A549 (cell line): Measurements from ENCODE around the gene KRTAP1-4. TPM values are rescaled to one million over a fixed set of nuclear protein-coding genes. Genes with fewer than 3 reads are reported as not detected.
A peak's percentile ranks its signal among the peaks of the same experiment; 100 is the strongest.
"Not testable (repeated sequence)": the region's sequence is repeated elsewhere in the genome, so short reads cannot be mapped to it uniquely, and the experiment has no call there.

ENCODE experiments used
- ATAC-seq, 2 experiments: fragments of 200-7000 bp in 1 of 2; fragments of >200 bp in 1 of 2; cut with Nextera tagmentation in 1 of 2; cut with Tn5 transposase in 1 of 2; 3 replicates each; pipeline versions ENCODE4 v1.8.0 to v1.9.1; 2018 to 2020; ENCODE audit warnings: mild to moderate bottlenecking in 1 of 2, moderate library complexity in 1 of 2
- CTCF ChIA-PET: fragments of 300-600 bp; sonication (Branson Sonifier 250); formaldehyde crosslinking; extraction: SDS; loops from one replicate; lab custom pipeline; 2021; ENCODE audit warnings: antibody characterized with exemption, inconsistent platforms; lab: Yijun Ruan, JAX
- POLR2A ChIA-PET: fragments of 350-600 bp; formaldehyde crosslinking; extraction: SDS; loops from one replicate; lab custom pipeline; 2021; ENCODE audit warnings: antibody characterized with exemption, inconsistent platforms; lab: Yijun Ruan, JAX
- DNase-seq, 2 experiments: peaks; one replicate each; pipeline versions ENCODE4 v3.0.0 to v3.0.0-alpha.2; 2011 to 2016; ENCODE audit warnings: low read depth in 1 of 2, low spot score in 1 of 2
- FAIRE-seq: peaks from 2 replicates; lab custom pipeline; 2011; peaks lifted over from hg19 to GRCh38; lab: Jason Lieb, UNC
- H3K27ac ChIP-seq, 2 experiments: fragments of >200 bp; sonication (Bioruptor Twin); formaldehyde crosslinking; 3 replicates each; pipeline ENCODE4 v1.5.1; 2016 to 2017
- H3K4me1 ChIP-seq: fragments of >200 bp; sonication (Bioruptor Twin); formaldehyde crosslinking; 3 replicates; pipeline ENCODE4 v1.6.1; 2016
- H3K4me2 ChIP-seq: fragments of >200 bp; sonication (Bioruptor Twin); formaldehyde crosslinking; 3 replicates; pipeline ENCODE4 v1.6.1; 2016
- H3K4me3 ChIP-seq: fragments of >200 bp; sonication (Bioruptor Twin); formaldehyde crosslinking; 3 replicates; pipeline ENCODE4 v1.5.1; 2016
- H3K9me3 ChIP-seq: fragments of >200 bp; sonication (Bioruptor Twin); formaldehyde crosslinking; 3 replicates; pipeline ENCODE4 v1.6.1; 2016
- ESRRA ChIP-seq: fragments of 150-350 bp; IDR thresholded peaks from 2 replicates; pipeline ENCODE4 v1.6.1; 2014; ENCODE audit warnings: mild to moderate bottlenecking, low read length, borderline replicate concordance
- FOSL2 ChIP-seq, 2 experiments: fragments of 450-650 bp in 1 of 2; fragments of >200 bp in 1 of 2; sonication (Bioruptor Twin) in 1 of 2; formaldehyde crosslinking; IDR thresholded peaks; 2 replicates each; pipeline versions ENCODE4 v1.5.0 to v1.6.1; 2016 to 2020; ENCODE audit warnings: mild to moderate bottlenecking in 1 of 2, moderate library complexity in 1 of 2
- FOXS1 ChIP-seq: fragments of 250-450 bp; sonication (Bioruptor Pico); IDR thresholded peaks from 2 replicates; pipeline ENCODE4 v1.5.0; 2020; ENCODE audit warnings: mild to moderate bottlenecking, moderate library complexity
- GATA3 ChIP-seq: IDR thresholded peaks from 2 replicates; pipeline ENCODE4 v1.6.1; 2012; ENCODE audit warnings: borderline replicate concordance
- HDAC2 ChIP-seq: fragments of 200-600 bp; sonication (generic); IDR thresholded peaks from 2 replicates; pipeline ENCODE4 v1.6.1; 2016
- HEYL ChIP-seq: fragments of 250-450 bp; sonication (Bioruptor Pico); IDR thresholded peaks from 2 replicates; pipeline ENCODE4 v1.8.0; 2021; ENCODE audit warnings: mild to moderate bottlenecking, moderate library complexity
- HOXA7 ChIP-seq: fragments of 250-450 bp; sonication (Bioruptor Pico); IDR thresholded peaks from 2 replicates; pipeline ENCODE4 v1.5.0; 2020; ENCODE audit warnings: mild to moderate bottlenecking, moderate library complexity
- JUNB ChIP-seq: fragments of >200 bp; sonication (Bioruptor Twin); formaldehyde crosslinking; IDR thresholded peaks from 2 replicates; pipeline ENCODE4 v1.6.1; 2016
- KDM1A ChIP-seq: fragments of 200-600 bp; sonication (generic); IDR thresholded peaks from 2 replicates; pipeline ENCODE4 v1.6.1; 2016; ENCODE audit warnings: low read depth, mild to moderate bottlenecking
- KDM5A ChIP-seq: fragments of 200-600 bp; sonication (generic); IDR thresholded peaks from 2 replicates; pipeline ENCODE4 v1.6.1; 2016; ENCODE audit warnings: antibody characterized with exemption, mild to moderate bottlenecking
- MAFK ChIP-seq: fragments of 450-650 bp; IDR thresholded peaks from 2 replicates; pipeline ENCODE4 v1.6.1; 2014; ENCODE audit not compliant: partially characterized antibody
- MYC ChIP-seq: IDR thresholded peaks from 2 replicates; pipeline ENCODE4 v1.6.1; 2012; ENCODE audit warnings: mild to moderate bottlenecking, inconsistent platforms, low read length, improper control_type of control experiment, borderline replicate concordance
- RAD21 ChIP-seq, 2 experiments: fragments of >200 bp in 1 of 2; sonication (Bioruptor Twin) in 1 of 2; formaldehyde crosslinking in 1 of 2; IDR thresholded peaks in 1 of 2; conservative IDR thresholded peaks in 1 of 2; 2 replicates in 1 of 2; 3 replicates in 1 of 2; pipeline ENCODE4 v1.6.1; 2012 to 2018; ENCODE audit warnings: inconsistent platforms in 1 of 2
- RNF2 ChIP-seq: fragments of 200-600 bp; sonication (generic); IDR thresholded peaks from 2 replicates; pipeline ENCODE4 v1.6.1; 2016; ENCODE audit warnings: low read depth, mild to moderate bottlenecking, antibody characterized with exemption, moderate library complexity, borderline replicate concordance
- SMC3 ChIP-seq: fragments of >200 bp; sonication (Bioruptor Twin); formaldehyde crosslinking; IDR thresholded peaks from 3 replicates; pipeline ENCODE4 v1.6.1; 2018; ENCODE audit warnings: inconsistent platforms
- SREBF2 ChIP-seq: fragments of 450-650 bp; IDR thresholded peaks from 2 replicates; pipeline ENCODE4 v1.6.1; 2014; ENCODE audit warnings: mild to moderate bottlenecking, moderate library complexity
- WGBS: methylation state at CpG from one replicate; pipeline ENCODE4 v1.1.6; 2017; ENCODE audit errors: missing lambda C conversion rate; 5-methylcytosine and 5-hydroxymethylcytosine counted together
- polyA plus RNA-seq, 4 experiments: library from polyadenylated mRNA; depleted of rRNA in 3 of 4; stranded (reverse); fragments of >200 nt; fragmentation: RNase III in 1 of 4; extraction: RNeasy Plus Mini Kit Qiagen cat#74134 plus additional on column Dnase treatment in 1 of 4; gene quantifications; 2 replicates in 3 of 4; 3 replicates in 1 of 4; pipeline ENCODE4 v1.2.3, GENCODE V29; 2011 to 2017
- TF ChIP-seq, protein P1 (sequence below): IDR thresholded peaks from 2 replicates; pipeline ENCODE4 v1.6.1; 2012
- TF ChIP-seq, protein P2 (sequence below): fragments of 450-650 bp; IDR thresholded peaks from 2 replicates; pipeline ENCODE4 v1.6.1; 2014; ENCODE audit warnings: antibody characterized with exemption
- TF ChIP-seq, protein P3 (sequence below): fragments of 250-450 bp; sonication (Bioruptor Pico); IDR thresholded peaks from 2 replicates; pipeline ENCODE4 v1.5.0; 2021; ENCODE audit warnings: mild to moderate bottlenecking, moderate library complexity, borderline replicate concordance
- TF ChIP-seq, protein P4 (sequence below): fragments of 200-600 bp; sonication (generic); IDR thresholded peaks from 2 replicates; pipeline ENCODE4 v1.6.1; 2016; ENCODE audit warnings: antibody characterized with exemption, mild to moderate bottlenecking, moderate library complexity

KRTAP1-4 gene
- polyA plus RNA-seq, 2 of the 4 experiments (the other 2 are of a cell fraction) = not detected

DNA sequence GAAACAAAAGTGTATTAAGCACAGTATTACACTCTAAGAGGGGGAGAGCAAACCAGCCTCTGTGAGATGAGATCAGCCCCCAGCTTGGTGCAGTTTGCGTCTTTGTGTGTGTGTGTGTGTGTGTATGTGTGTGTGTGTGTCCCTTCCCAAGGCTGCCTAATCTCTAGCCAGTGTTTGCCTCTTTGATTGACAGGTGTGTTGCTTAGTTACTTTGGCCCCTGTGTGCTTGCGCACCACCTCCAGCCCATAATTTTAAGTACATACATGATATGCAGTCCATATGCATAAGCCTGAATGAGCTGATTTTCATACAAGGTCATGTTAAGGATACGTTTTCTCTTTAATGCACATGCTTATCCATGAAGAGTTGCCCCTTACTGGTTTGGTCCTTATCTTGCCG is 28.2 kb downstream of the KRTAP1-4 start:
- no peak for TF ChIP-seq JUNB
- no peak for TF ChIP-seq RNF2
- TF ChIP-seq, protein P1, sequence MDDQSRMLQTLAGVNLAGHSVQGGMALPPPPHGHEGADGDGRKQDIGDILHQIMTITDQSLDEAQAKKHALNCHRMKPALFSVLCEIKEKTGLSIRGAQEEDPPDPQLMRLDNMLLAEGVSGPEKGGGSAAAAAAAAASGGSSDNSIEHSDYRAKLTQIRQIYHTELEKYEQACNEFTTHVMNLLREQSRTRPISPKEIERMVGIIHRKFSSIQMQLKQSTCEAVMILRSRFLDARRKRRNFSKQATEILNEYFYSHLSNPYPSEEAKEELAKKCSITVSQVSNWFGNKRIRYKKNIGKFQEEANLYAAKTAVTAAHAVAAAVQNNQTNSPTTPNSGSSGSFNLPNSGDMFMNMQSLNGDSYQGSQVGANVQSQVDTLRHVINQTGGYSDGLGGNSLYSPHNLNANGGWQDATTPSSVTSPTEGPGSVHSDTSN = no peak
- Histone ChIP-seq H3K4me2 (no peak overlapping the region), H3K9me3 (no peaks in the 10 kb centered on the region), H3K4me3 (no peak overlapping the region), H3K27ac (no peak overlapping the region), H3K4me1 (peaks cover 10% of the 10 kb centered on the region)
- FAIRE-seq = no peak
- no peak for DNase-seq
- ChIA-PET POLR2A (no interaction called here), CTCF (interaction anchor here (0.7 to 1.0 kb wide), 2 partner anchors 17 to 547 kb away, joined by 3 read pairs; no protein-coding TSS in a partner anchor)
- no peak for ATAC-seq
- WGBS = 84% methylated on average over 4 of the region's 4 CpGs

DNA sequence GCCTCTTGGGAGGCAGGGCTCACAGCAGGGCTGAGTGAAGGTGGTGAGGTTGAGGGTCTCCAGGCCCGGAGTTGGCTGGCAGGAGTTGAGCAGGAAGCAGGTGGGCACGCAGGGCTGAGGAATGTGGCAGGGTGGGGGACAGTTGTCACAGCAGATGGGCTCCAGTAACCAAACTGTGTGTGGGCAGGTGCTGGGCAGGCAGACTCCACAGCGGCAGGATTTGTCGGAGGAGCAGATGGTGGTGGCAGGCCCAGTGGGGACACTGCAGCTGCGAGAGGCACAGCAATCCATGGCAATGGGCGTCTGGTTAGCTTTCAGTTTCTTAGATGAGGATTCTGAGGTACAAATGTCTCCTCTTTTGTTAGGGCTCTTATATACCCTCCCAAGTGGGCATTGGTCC is 30.4 kb downstream of the KRTAP1-4 start, which contains the start of gene KRTAP3-2:
KRTAP3-2 (minus strand) TSS at position 344 of the 400 bp plus-strand sequence; CDS start at position 291, 53 bp downstream.
- WGBS = 80% methylated on average over 6 of the region's 6 CpGs
- FAIRE-seq, POLR2A ChIA-PET, ATAC-seq, H3K4me2 ChIP-seq, H3K4me3 ChIP-seq, DNase-seq, H3K27ac ChIP-seq, CTCF ChIA-PET, H3K9me3 ChIP-seq: not testable (repeated sequence)
- H3K4me1 ChIP-seq = peaks cover 10% of the 10 kb centered on the region

DNA sequence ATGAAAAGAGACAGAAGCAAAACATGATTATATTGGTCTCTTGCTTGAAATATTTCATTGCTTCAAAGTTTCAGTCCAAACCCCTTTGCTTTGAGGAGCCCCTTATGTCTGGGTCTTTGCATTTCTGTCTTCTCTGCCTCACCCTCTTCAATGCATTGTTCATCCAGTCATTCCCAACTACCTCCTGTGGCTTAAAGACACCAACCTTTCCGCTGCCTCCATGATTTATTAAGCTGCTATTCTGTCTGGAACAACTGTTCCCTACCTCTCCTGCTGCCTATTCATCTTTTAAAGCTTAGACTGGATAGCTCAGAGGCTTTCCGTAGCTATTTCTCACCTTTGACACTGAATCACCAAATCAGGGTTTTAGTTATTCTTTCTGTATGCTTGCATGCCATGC is 32.6 kb downstream of the KRTAP1-4 start:
- WGBS = 63% methylated on average over 2 of the region's 2 CpGs
- POLR2A ChIA-PET = no interaction called here
- Histone ChIP-seq H3K27ac (no peak overlapping the region), H3K4me2 (no peak overlapping the region), H3K9me3 (no peaks in the 10 kb centered on the region), H3K4me3 (no peak overlapping the region), H3K4me1 (peaks cover under 1% of the 10 kb centered on the region; the same call in 1 of the 3 replicates)
- CTCF ChIA-PET = no interaction called here
- FAIRE-seq = peak; percentile 54
- ATAC-seq = no peak
- no peak for DNase-seq
- no peak for TF ChIP-seq MYC
- TF ChIP-seq ESRRA = no peak
- no peak for TF ChIP-seq FOXS1 (CRISPR knock-in tag)
- TF ChIP-seq KDM5A = no peak
- TF ChIP-seq, protein P1 = no peak
- TF ChIP-seq, protein P2, sequence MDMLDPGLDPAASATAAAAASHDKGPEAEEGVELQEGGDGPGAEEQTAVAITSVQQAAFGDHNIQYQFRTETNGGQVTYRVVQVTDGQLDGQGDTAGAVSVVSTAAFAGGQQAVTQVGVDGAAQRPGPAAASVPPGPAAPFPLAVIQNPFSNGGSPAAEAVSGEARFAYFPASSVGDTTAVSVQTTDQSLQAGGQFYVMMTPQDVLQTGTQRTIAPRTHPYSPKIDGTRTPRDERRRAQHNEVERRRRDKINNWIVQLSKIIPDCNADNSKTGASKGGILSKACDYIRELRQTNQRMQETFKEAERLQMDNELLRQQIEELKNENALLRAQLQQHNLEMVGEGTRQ = no peak
- TF ChIP-seq GATA3 = no peak

DNA sequence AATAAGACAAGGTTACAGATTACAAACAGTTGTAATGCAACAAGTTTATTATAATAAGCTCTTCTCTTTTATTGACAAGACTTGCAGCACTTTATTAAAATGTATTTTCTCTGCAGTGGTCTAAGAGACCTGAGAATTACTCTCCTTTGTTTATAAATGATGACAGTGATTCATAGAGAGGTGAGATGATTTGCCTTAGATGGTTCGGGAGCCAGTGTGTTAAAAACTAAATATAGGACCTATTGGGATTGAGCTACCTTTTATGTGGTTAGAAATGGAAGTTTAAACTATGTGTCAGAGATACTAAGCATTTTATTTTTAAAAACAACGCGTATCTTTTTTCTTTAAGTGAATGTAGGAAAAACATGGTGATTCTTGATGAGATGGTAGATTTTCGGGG is 33.2 kb downstream of the KRTAP1-4 start:
- Histone ChIP-seq H3K4me2 (no peak overlapping the region), H3K4me3 (no peak overlapping the region), H3K4me1 (no peaks in the 10 kb centered on the region), H3K9me3 (no peaks in the 10 kb centered on the region), H3K27ac (no peak overlapping the region)
- no peak for DNase-seq
- CTCF ChIA-PET = interaction anchor here (1.3 to 2.1 kb wide), 3 partner anchors 11 to 651 kb away, joined by 4 to 8 read pairs (median 5); no protein-coding TSS in a partner anchor
- no peak for ATAC-seq
- FAIRE-seq = no peak
- POLR2A ChIA-PET = no interaction called here
- 71% methylated on average over 4 of the region's 4 CpGs for WGBS
- TF ChIP-seq GATA3 (no peak), HEYL (CRISPR knock-in tag) (no peak), MAFK (no peak), KDM1A (no peak), SREBF2 (no peak), HOXA7 (no peak), HDAC2 (no peak), FOSL2 (IDR thresholded peaks at IDR 0.05) (no peak), FOSL2 (CRISPR knock-in tag; IDR thresholded peaks at IDR 0.05) (no peak), SMC3 (no peak), RAD21 (conservative IDR thresholded peaks at IDR 0.05 in 1 of 2, IDR thresholded peaks at IDR 0.05 in 1 of 2) (no peak)
- TF ChIP-seq, protein P3, sequence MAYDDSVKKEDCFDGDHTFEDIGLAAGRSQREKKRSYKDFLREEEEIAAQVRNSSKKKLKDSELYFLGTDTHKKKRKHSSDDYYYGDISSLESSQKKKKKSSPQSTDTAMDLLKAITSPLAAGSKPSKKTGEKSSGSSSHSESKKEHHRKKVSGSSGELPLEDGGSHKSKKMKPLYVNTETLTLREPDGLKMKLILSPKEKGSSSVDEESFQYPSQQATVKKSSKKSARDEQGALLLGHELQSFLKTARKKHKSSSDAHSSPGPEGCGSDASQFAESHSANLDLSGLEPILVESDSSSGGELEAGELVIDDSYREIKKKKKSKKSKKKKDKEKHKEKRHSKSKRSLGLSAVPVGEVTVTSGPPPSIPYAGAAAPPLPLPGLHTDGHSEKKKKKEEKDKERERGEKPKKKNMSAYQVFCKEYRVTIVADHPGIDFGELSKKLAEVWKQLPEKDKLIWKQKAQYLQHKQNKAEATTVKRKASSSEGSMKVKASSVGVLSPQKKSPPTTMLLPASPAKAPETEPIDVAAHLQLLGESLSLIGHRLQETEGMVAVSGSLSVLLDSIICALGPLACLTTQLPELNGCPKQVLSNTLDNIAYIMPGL (CRISPR knock-in tag) = no peak
- TF ChIP-seq, protein P4, sequence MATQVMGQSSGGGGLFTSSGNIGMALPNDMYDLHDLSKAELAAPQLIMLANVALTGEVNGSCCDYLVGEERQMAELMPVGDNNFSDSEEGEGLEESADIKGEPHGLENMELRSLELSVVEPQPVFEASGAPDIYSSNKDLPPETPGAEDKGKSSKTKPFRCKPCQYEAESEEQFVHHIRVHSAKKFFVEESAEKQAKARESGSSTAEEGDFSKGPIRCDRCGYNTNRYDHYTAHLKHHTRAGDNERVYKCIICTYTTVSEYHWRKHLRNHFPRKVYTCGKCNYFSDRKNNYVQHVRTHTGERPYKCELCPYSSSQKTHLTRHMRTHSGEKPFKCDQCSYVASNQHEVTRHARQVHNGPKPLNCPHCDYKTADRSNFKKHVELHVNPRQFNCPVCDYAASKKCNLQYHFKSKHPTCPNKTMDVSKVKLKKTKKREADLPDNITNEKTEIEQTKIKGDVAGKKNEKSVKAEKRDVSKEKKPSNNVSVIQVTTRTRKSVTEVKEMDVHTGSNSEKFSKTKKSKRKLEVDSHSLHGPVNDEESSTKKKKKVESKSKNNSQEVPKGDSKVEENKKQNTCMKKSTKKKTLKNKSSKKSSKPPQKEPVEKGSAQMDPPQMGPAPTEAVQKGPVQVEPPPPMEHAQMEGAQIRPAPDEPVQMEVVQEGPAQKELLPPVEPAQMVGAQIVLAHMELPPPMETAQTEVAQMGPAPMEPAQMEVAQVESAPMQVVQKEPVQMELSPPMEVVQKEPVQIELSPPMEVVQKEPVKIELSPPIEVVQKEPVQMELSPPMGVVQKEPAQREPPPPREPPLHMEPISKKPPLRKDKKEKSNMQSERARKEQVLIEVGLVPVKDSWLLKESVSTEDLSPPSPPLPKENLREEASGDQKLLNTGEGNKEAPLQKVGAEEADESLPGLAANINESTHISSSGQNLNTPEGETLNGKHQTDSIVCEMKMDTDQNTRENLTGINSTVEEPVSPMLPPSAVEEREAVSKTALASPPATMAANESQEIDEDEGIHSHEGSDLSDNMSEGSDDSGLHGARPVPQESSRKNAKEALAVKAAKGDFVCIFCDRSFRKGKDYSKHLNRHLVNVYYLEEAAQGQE = no peak
